Adrenal gland (tissue), 12 donors: ENCODE data around the gene DPP10. TPM values are rescaled to one million over a fixed set of nuclear protein-coding genes. Genes with fewer than 3 reads are reported as not detected.
"Not testable (repeated sequence)": the region's sequence is repeated elsewhere in the genome, so short reads cannot be mapped to it uniquely, and the experiment has no call there.

Experiments used
- DNase-seq, 7 donors: peaks; one replicate each; pipeline ENCODE4 v3.0.0-alpha.2; 2019 to 2020
- H3K27ac ChIP-seq, 5 donors: fragments of 200-600 bp; sonication (generic) in 4 of 5; 1 replicate in 3 of 5; 2 replicates in 2 of 5; pipeline versions ENCODE4 v1.5.1 to v1.8.0; 2016 to 2020; ENCODE audit warnings: mild to moderate bottlenecking in 1 of 5
- H3K27me3 ChIP-seq: fragments of 200-600 bp; 2 replicates; pipeline ENCODE4 v1.8.0; 2021
- H3K36me3 ChIP-seq, 2 donors: fragments of 200-600 bp; replicated peaks in 1 of 2; 1 replicate in 1 of 2; 2 replicates in 1 of 2; pipeline versions ENCODE4 v1.5.1 to v1.8.0; 2018 to 2022
- H3K4me1 ChIP-seq, 2 donors: fragments of 200-600 bp; replicated peaks in 1 of 2; 1 replicate in 1 of 2; 2 replicates in 1 of 2; pipeline versions ENCODE4 v1.5.1 to v1.8.0; 2018 to 2021
- H3K4me3 ChIP-seq, 4 donors: fragments of 200-600 bp; sonication (generic) in 3 of 4; one replicate each; pipeline ENCODE4 v1.5.1; 2016 to 2018
- H3K9me3 ChIP-seq, 3 donors: fragments of 200-600 bp; sonication (generic) in 1 of 3; replicated peaks in 1 of 3; 1 replicate in 2 of 3; 2 replicates in 1 of 3; pipeline versions ENCODE4 v1.5.1 to v1.8.0; 2016 to 2021
- POLR2A ChIP-seq, 2 donors: fragments of 450-650 bp; IDR thresholded peaks; one replicate each; pipeline ENCODE4 v1.6.1; 2017; ENCODE audit warnings: antibody characterized with exemption in 2 of 2, mild to moderate bottlenecking in 2 of 2, moderate library complexity in 1 of 2
- WGBS, 4 donors: extraction: QIAGEN DNeasy Blood & Tissue Kit in 2 of 4; methylation state at CpG; one replicate each; pipeline versions ENCODE4 v1.1.5 to v1.1.7; 2013 to 2017; 5-methylcytosine and 5-hydroxymethylcytosine counted together
- intact Hi-C, 2 donors: fragments of 100-400 bp; cut with DNase I; formaldehyde crosslinking; loops; one replicate each; pipeline versions ENCODE4 v1.14.1 to v1.15.0; 2022 to 2023
- polyA plus RNA-seq, 3 donors: library from polyadenylated mRNA; stranded (reverse); fragments of 200-250 nt in 2 of 3; fragments of 350-450 nt in 1 of 3; fragmentation: Illumina TruSeq in 1 of 3; extraction: RNeasy Lipid Tissue Mini Kit (QIAGEN cat#74804) in 1 of 3; gene quantifications; one replicate each; pipeline ENCODE4 v1.2.3, GENCODE V29; 2013 to 2014
- total RNA-seq, 9 donors: library from RNA; depleted of rRNA in 4 of 9; stranded (reverse); fragments of >200 nt in 4 of 9; fragments of 120-200 nt in 1 of 9; fragmentation: NEBNext Ultra II Directional in 1 of 9; extraction: Animal tissue kit (Norgen Biotek cat#: 25700) in 1 of 9; gene quantifications; one replicate each; pipeline versions ENCODE4 v1.1.0 to v1.2.4, GENCODE V29; 2013 to 2023
- TF ChIP-seq, protein P1 (sequence below), 6 experiments: fragments of 450-650 bp in 4 of 6; fragments of 200-600 bp in 2 of 6; sonication (generic) in 1 of 6; IDR thresholded peaks; 1 replicate in 5 of 6; 2 replicates in 1 of 6; pipeline versions ENCODE4 v1.5.1 to v1.8.0; 2016 to 2021; ENCODE audit warnings: antibody characterized with exemption in 6 of 6, mild to moderate bottlenecking in 2 of 6, moderate library complexity in 1 of 6
- donor health status: healthy with polysubstance abuse.
- donor health status: Bipolar disorder and iron deficiency.
- donor health status: DM: yes; HTN: yes; CAD: no.
- donor health status: DM: no; HTN: no; CAD: no.
- donor health status: DM: no; HTN: no; CAD: no.
- donor health status: DM: yes; HTN: yes; CAD: no.

Gene DPP10
- total and polyA plus RNA-seq, 12 donors, result 5.2 to 257 (median 32.0) TPM

DNA sequence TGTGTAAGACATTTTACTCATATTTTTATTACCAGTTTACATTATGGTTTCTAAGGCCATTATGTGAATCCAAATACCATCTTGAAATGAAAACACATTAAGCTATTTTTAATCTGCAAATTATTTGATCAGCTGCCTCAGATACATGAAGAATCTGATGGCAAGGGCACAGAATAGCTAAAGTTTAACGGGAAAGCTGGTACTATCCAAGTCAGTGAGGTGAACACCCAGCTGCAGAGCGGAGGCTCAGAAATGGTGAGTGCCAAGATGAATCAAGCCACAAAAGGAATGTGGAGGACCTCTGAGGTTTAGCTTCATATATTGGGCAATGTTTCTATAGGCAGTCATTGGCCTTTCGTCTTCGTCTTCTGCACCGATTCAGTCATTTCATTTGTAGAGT, 75.1 kb downstream of the DPP10 start:
- no peaks in the 10 kb centered on the region for H3K9me3 ChIP-seq
- H3K27ac ChIP-seq, result no peak overlapping the region
- WGBS, 4 donors, result 92 to 99% (median 95%) methylated on average over 5 of the region's 5 CpGs
- DNase-seq, result no peak
- intact Hi-C loops, result no loop called here
- H3K27me3 ChIP-seq, result no peaks in the 10 kb centered on the region
- H3K36me3 ChIP-seq, result no peaks in the 10 kb centered on the region
- H3K4me1 ChIP-seq, result no peaks in the 10 kb centered on the region
- no peak overlapping the region for H3K4me3 ChIP-seq
- no peak for TF ChIP-seq POLR2A (IDR thresholded peaks at IDR 0.05)
- TF ChIP-seq, protein P1, sequence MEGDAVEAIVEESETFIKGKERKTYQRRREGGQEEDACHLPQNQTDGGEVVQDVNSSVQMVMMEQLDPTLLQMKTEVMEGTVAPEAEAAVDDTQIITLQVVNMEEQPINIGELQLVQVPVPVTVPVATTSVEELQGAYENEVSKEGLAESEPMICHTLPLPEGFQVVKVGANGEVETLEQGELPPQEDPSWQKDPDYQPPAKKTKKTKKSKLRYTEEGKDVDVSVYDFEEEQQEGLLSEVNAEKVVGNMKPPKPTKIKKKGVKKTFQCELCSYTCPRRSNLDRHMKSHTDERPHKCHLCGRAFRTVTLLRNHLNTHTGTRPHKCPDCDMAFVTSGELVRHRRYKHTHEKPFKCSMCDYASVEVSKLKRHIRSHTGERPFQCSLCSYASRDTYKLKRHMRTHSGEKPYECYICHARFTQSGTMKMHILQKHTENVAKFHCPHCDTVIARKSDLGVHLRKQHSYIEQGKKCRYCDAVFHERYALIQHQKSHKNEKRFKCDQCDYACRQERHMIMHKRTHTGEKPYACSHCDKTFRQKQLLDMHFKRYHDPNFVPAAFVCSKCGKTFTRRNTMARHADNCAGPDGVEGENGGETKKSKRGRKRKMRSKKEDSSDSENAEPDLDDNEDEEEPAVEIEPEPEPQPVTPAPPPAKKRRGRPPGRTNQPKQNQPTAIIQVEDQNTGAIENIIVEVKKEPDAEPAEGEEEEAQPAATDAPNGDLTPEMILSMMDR (IDR thresholded peaks at IDR 0.05), result no peak

DNA sequence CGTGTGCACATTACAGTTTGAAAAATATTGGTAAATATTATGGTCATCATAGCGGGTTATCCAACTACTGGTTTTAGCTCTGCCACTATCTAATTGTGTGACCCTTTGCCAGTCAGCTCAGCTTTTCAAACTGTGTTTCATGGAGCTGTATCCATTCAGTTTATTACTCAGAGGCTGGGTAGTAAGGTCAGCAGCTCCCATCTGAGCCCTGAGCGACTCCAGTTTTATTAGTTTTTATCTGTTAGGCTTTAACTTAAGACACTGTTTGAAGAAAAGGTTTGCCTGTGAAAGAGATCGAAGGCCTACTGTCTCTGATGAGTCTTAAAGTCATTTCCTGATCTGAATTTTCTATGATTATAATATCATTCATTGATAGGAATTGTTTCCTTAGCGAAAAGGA, 76.3 kb downstream of the DPP10 start:
- no peaks in the 10 kb centered on the region for H3K9me3 ChIP-seq
- no peaks in the 10 kb centered on the region for H3K27me3 ChIP-seq
- DNase-seq, result no peak
- no peak for TF ChIP-seq POLR2A (IDR thresholded peaks at IDR 0.05)
- TF ChIP-seq, protein P1 (IDR thresholded peaks at IDR 0.05), result no peak
- no peaks in the 10 kb centered on the region for H3K4me1 ChIP-seq
- intact Hi-C loops, result no loop called here
- H3K27ac ChIP-seq, result no peak overlapping the region
- no peak overlapping the region for H3K4me3 ChIP-seq
- WGBS, 4 donors, result 92 to 95% (median 94%) methylated on average over 5 of the region's 5 CpGs
- H3K36me3 ChIP-seq, result no peaks in the 10 kb centered on the region

DNA sequence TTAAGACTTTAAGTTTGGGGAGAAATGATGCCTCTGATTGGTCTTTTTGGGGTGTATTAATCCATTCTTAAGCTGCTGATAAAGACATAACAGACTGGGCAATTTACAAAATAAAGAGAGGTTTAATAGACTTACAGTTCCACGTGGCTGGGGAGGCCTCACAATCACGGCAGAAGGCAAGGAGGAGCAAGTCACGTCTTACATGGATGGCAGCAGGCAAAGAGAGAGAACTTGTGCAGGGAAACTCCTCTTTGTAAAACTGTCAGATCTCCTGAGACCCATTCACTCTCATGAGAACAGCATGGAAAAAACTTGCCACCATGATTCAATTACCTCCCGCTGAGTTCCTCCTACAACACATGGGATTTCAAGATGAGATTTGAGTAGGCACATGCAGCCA, 80.2 kb downstream of the DPP10 start:
- WGBS, 4 donors, result 86 to 89% (median 87%) methylated on average over 4 of the region's 4 CpGs
- not testable (repeated sequence) for DNase-seq

DNA sequence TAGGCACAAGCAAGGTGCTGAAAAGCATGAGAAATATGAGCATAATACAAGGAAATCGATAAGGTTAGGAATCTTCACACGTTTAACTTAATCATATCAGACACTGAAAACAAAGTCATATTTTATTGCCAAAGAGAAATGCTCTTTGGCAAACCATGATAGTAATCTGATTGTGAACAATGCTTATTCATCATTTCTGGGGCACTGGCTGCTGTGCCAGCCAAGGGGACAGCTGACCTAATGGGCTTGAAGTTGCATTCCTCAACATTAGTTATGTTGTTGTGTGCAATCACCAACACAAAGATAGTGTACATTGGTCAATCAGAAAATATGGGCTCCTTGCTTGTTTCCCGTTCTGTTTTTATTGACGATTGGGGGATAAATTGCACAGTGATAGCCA, 83.5 kb downstream of the DPP10 start:
- no peak for TF ChIP-seq POLR2A (IDR thresholded peaks at IDR 0.05)
- TF ChIP-seq, protein P1 (IDR thresholded peaks at IDR 0.05), result no peak
- WGBS, 4 donors, result 60 to 71% (median 65%) methylated on average over 4 of the region's 4 CpGs
- no peaks in the 10 kb centered on the region for H3K4me1 ChIP-seq
- no peak overlapping the region for H3K4me3 ChIP-seq
- intact Hi-C loops, result no loop called here
- H3K27me3 ChIP-seq, result no peaks in the 10 kb centered on the region
- H3K27ac ChIP-seq, result no peak overlapping the region
- DNase-seq, result peak in 1 of 7 donors; percentile 4
- no peaks in the 10 kb centered on the region for H3K9me3 ChIP-seq
- H3K36me3 ChIP-seq, result no peaks in the 10 kb centered on the region

More for the DNA sequence above, 80.2 kb downstream of the DPP10 start:
- H3K4me1 ChIP-seq, intact Hi-C loops, H3K27me3 ChIP-seq, H3K4me3 ChIP-seq, H3K36me3 ChIP-seq, H3K9me3 ChIP-seq, H3K27ac ChIP-seq: not testable (repeated sequence)

DNA sequence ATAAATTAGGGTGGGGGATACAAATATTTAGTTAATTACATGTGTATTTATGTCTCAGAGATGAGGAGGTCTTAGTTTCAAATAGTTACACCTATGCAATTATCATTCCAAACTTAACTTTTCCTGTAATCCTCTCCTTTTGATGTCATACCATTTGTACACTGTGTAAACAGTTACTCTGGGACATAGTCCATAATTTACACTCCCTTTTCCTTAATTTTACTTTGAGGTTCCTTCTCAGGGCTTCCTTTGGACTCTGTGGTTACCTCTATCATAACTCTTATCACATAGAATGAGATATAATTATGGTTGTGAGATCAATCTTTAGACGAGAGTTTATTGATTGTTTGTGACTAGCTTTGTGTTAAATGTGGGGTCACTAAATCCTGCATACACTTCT, 84.4 kb downstream of the DPP10 start:
- H3K4me3 ChIP-seq, result no peak overlapping the region
- intact Hi-C loops, result no loop called here
- WGBS, 4 donors, result 82 to 92% (median 89%) methylated on average over 1 of the region's 1 CpG
- no peaks in the 10 kb centered on the region for H3K27me3 ChIP-seq
- no peaks in the 10 kb centered on the region for H3K9me3 ChIP-seq
- H3K4me1 ChIP-seq, result no peaks in the 10 kb centered on the region
- no peak for DNase-seq
- no peak overlapping the region for H3K27ac ChIP-seq
- TF ChIP-seq POLR2A (IDR thresholded peaks at IDR 0.05), result no peak
- TF ChIP-seq, protein P1 (IDR thresholded peaks at IDR 0.05), result no peak
- no peaks in the 10 kb centered on the region for H3K36me3 ChIP-seq
